ENCODE results near the gene GPR34. TPM values are rescaled to one million over a fixed set of nuclear protein-coding genes. Genes with fewer than 3 reads are reported as not detected.

GPR34 gene
- total RNA-seq, 4 donors from 2014 or later: 3.3 to 17.0 (median 7.1) TPM

DNA sequence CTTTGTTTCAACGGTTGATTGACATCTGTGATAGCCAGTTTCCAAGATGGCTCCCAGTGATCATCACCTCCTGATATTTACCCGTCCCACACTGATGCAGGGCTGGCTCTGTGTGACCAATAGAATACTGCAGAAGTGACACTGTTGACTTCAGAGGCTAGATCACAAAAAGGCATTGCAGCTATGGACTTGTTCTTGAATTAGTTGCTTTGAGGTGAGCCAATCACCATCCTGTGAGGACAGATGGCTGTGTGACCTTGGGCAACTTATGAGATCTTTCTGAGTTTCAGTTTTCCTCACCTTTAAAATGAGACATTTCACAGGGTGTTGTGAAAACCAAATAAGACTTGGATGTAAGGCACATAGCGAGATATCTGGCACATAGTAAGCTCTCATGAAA lies 33.4 kb downstream of the GPR34 start:
- Histone ChIP-seq H3K4me3 (no peak overlapping the region), H3K27me3 (no peaks in the 10 kb centered on the region), H3K36me3 (no peaks in the 10 kb centered on the region), H3K4me1 (no peaks in the 10 kb centered on the region), H3K9me3 (no peaks in the 10 kb centered on the region), H3K27ac (no peak overlapping the region)
- ATAC-seq: no peak
- 80% methylated on average over 2 of the region's 3 CpGs; no CpG with 5 or more reads in 1 of the 2 donors for WGBS, 2 donors (ENCODE audit: low coverage in 1 of 2)
- TF ChIP-seq EP300 (IDR thresholded peaks at IDR 0.05) (no peak), POLR2AphosphoS5 (IDR thresholded peaks at IDR 0.05) (no peak), POLR2A (IDR thresholded peaks at IDR 0.05) (no peak)
- TF ChIP-seq, protein P1, sequence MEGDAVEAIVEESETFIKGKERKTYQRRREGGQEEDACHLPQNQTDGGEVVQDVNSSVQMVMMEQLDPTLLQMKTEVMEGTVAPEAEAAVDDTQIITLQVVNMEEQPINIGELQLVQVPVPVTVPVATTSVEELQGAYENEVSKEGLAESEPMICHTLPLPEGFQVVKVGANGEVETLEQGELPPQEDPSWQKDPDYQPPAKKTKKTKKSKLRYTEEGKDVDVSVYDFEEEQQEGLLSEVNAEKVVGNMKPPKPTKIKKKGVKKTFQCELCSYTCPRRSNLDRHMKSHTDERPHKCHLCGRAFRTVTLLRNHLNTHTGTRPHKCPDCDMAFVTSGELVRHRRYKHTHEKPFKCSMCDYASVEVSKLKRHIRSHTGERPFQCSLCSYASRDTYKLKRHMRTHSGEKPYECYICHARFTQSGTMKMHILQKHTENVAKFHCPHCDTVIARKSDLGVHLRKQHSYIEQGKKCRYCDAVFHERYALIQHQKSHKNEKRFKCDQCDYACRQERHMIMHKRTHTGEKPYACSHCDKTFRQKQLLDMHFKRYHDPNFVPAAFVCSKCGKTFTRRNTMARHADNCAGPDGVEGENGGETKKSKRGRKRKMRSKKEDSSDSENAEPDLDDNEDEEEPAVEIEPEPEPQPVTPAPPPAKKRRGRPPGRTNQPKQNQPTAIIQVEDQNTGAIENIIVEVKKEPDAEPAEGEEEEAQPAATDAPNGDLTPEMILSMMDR (IDR thresholded peaks at IDR 0.05): no peak

DNA sequence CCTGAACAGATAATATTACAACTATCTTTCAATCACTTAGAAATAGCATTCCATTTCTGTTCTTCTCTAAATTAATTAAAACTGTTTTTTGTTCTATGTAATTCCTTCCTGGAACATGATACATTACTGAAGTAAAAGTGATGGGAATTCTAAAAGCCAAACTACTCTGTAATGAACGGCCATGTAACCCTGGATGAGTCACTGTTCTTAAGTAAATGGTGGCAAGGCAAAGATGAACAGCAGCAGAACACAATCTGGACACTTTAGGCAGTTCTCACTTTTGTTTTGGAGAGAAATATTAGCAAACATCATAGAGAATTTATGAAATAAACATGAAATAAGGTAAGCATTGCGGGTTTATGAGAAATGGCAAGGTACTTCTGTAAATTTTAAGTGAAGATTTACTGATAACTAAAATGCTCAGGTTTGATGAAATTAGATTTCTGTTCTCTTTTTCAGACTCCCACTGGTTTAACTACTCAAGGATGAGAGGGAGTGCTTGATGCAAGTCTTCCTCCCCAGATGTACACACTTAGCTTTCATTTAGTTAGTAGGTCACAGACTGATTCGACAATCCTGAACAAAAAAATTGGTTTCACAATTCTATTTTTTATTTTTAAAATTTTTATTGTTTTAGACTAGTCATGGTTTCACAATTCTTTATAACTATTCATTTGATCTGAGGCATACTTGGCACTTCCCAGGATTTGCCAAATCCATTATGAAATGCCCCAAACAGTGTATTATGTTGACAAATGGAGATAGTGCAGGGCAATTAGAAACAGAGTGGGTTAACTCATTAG lies 34.2 kb downstream of the GPR34 start:
- ATAC-seq: no peak
- WGBS, 2 donors (ENCODE audit: low coverage in 1 of 2): 88 to 100% methylated on average over 1 to 3 of the region's 3 CpGs

DNA sequence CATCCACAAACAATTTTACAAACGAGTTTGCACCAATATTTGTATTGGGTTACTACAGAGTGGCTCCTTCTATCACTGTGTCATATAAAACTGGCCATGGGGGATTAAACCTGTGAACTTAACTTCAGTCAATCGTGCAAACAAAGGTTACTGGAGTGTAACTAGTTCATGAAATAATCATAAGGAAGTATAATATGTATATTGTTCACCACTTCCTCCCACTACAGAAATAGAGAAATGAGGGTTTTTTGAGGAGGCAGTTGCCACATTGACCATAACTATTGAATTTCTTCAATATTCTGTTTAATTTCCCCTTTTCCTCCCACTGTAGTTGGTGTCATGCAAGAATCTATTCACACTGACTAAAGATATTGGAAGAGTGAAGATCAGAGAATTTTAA lies 35.1 kb downstream of the GPR34 start, which contains the start of gene GPR82:
GPR82 (plus strand) TSS at position 356 of the 400 bp plus-strand sequence. CDS start 2,846 bp downstream, outside the sequence.
- Histone ChIP-seq H3K9me3 (no peaks in the 10 kb centered on the region), H3K36me3 (no peaks in the 10 kb centered on the region), H3K4me3 (no peak within 1 kb of the TSS), H3K4me1 (no peaks in the 10 kb centered on the region), H3K27ac (no peak within 1 kb of the TSS), H3K27me3 (no peaks in the 10 kb centered on the region)
- TF ChIP-seq POLR2AphosphoS5 (IDR thresholded peaks at IDR 0.05) (no peak), EP300 (IDR thresholded peaks at IDR 0.05) (no peak)
- no peak for ATAC-seq
- WGBS, 2 donors (ENCODE audit: low coverage in 1 of 2): 56 to 63% methylated on average over 1 to 2 of the region's 2 CpGs

More for the DNA sequence above, 34.2 kb downstream of the GPR34 start:
- H3K9me3 ChIP-seq: no peaks in the 10 kb centered on the region
- H3K36me3 ChIP-seq: no peaks in the 10 kb centered on the region
- H3K4me1 ChIP-seq: no peaks in the 10 kb centered on the region
- H3K4me3 ChIP-seq: no peak overlapping the region
- TF ChIP-seq, protein P1 (IDR thresholded peaks at IDR 0.05): no peak
- no peaks in the 10 kb centered on the region for H3K27me3 ChIP-seq
- H3K27ac ChIP-seq: no peak overlapping the region

DNA sequence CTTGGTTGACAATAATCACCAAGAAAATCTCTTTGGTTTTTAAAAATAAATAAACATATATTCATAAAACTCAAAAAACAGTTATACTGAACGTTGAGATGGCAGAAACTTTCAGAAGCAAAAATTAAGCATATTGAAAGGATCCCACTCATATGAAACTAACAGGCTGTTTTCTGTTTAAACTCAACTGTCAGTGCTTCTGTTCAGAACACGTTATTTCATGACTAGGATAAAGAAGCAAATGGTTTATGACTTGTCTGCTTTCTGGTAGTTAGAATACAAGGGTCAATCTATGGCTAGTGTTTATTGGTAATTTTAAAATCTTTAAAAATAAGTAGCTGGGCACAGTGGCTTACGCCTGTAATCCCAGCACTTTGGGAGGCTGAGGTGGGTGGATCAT lies 39.4 kb downstream of the GPR34 start:
- Histone ChIP-seq H3K4me3 (no peak overlapping the region), H3K9me3 (no peaks in the 10 kb centered on the region), H3K36me3 (no peaks in the 10 kb centered on the region), H3K27me3 (no peaks in the 10 kb centered on the region), H3K4me1 (no peaks in the 10 kb centered on the region), H3K27ac (no peak overlapping the region)
- ATAC-seq: no peak
- WGBS, 2 donors (ENCODE audit: low coverage in 1 of 2): 61 to 64% methylated on average over 2 to 3 of the region's 3 CpGs
- TF ChIP-seq POLR2A (IDR thresholded peaks at IDR 0.05) (no peak), EP300 (IDR thresholded peaks at IDR 0.05) (no peak)
- TF ChIP-seq, protein P1 (IDR thresholded peaks at IDR 0.05): no peak

DNA sequence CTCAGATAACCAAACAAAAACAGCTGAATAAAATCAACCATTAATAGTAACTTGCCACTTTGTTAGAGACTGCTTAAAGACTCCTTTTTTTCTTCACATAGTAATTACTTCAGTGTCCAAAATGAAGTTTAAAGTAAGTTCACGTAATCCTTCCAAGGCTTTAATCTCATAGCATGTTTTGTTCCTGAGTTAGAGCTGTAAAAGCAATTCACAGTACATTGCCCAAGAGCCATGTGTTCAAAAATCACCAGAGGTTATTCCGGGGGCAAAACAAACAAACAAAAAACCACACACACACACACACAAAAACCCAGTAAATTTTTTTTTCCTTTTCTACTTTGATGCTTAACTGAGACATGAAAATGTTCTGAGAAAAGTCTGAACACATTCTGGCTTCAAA lies 41.3 kb downstream of the GPR34 start:
- WGBS, 2 donors (ENCODE audit: low coverage in 1 of 2): 61 to 64% methylated on average over 1 to 2 of the region's 2 CpGs
- no peak overlapping the region for H3K4me3 ChIP-seq
- H3K36me3 ChIP-seq: no peaks in the 10 kb centered on the region
- no peak overlapping the region for H3K27ac ChIP-seq
- no peak for ATAC-seq
- TF ChIP-seq POLR2AphosphoS5 (IDR thresholded peaks at IDR 0.05): no peak
- TF ChIP-seq, protein P1 (IDR thresholded peaks at IDR 0.05): no peak
- TF ChIP-seq EP300 (IDR thresholded peaks at IDR 0.05): no peak
- TF ChIP-seq POLR2A (IDR thresholded peaks at IDR 0.05): no peak
- H3K4me1 ChIP-seq: no peaks in the 10 kb centered on the region
- no peaks in the 10 kb centered on the region for H3K27me3 ChIP-seq
- H3K9me3 ChIP-seq: no peaks in the 10 kb centered on the region

Data from gastroesophageal sphincter (tissue), 4 donors.